Type B pancreatic cell (in vitro differentiated cells): ENCODE results near the gene HSD17B13. TPM values are rescaled to one million over a fixed set of nuclear protein-coding genes. Genes with fewer than 3 reads are reported as not detected.

ENCODE experiments used
- DNase-seq: peaks from one replicate; pipeline ENCODE4 v3.0.0; 2021; ENCODE audit warnings: mixed read lengths; ENCODE audit not compliant: unreplicated experiment; ENCODE audit errors: extremely low spot score
- H3K27ac Mint-ChIP-seq: 2 replicates; pipeline ENCODE4 v1.8.0; 2021; ENCODE audit warnings: mild to moderate bottlenecking, mixed read lengths
- H3K27me3 Mint-ChIP-seq: 2 replicates; pipeline ENCODE4 v1.8.0; 2021; ENCODE audit warnings: mixed read lengths
- H3K36me3 Mint-ChIP-seq: 2 replicates; pipeline ENCODE4 v1.8.0; 2021; ENCODE audit warnings: mixed read lengths
- H3K4me1 Mint-ChIP-seq: one replicate; pipeline ENCODE4 v1.8.0; 2021; ENCODE audit warnings: mixed read lengths; ENCODE audit not compliant: unreplicated experiment
- H3K4me3 Mint-ChIP-seq: 2 replicates; pipeline ENCODE4 v1.8.0; 2021; ENCODE audit warnings: mild to moderate bottlenecking, mixed read lengths
- H3K9me3 Mint-ChIP-seq: 2 replicates; pipeline ENCODE4 v1.8.0; 2021; ENCODE audit warnings: mixed read lengths
- total RNA-seq: library from RNA; stranded (reverse); gene quantifications from 2 replicates; pipeline ENCODE4 v1.2.1, GENCODE V29; 2021; ENCODE audit warnings: low replicate concordance
- TF ChIP-seq, protein P1 (sequence below): fragments of 200-600 bp; sonication (generic); conservative IDR thresholded peaks from 2 replicates; pipeline ENCODE4 v1.5.0; 2021; ENCODE audit warnings: antibody characterized with exemption, mild to moderate bottlenecking

HSD17B13 gene
- total RNA-seq, 1 donor from 2014 or later, result 0.17 TPM

DNA sequence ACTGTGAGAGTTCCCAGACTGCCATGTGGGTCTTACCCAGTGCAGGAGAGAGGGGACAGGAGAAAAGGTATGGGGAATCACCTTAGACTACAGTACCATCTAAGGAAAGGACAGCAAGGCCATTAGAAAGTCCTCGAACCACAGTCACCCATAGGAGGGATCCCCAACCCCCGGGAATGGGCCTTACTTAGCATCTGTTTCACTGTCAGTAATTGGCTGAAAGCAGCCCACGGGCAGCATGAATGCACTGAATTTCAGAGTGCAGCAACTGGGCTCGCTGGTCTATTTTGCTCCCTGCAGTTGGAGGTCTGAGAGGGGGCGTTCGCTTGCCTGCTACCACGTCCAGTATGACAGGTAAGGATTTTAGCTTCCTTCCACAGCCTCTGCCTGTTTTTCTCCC, 51.9 kb downstream of the HSD17B13 start:
- Mint-ChIP-seq H3K9me3 (no peaks in the 10 kb centered on the region), H3K4me3 (no peak overlapping the region), H3K4me1 (peaks cover 5% of the 10 kb centered on the region), H3K36me3 (no peaks in the 10 kb centered on the region), H3K27ac (no peak overlapping the region), H3K27me3 (peaks cover 8% of the 10 kb centered on the region)
- DNase-seq, result no peak
- TF ChIP-seq, protein P1, sequence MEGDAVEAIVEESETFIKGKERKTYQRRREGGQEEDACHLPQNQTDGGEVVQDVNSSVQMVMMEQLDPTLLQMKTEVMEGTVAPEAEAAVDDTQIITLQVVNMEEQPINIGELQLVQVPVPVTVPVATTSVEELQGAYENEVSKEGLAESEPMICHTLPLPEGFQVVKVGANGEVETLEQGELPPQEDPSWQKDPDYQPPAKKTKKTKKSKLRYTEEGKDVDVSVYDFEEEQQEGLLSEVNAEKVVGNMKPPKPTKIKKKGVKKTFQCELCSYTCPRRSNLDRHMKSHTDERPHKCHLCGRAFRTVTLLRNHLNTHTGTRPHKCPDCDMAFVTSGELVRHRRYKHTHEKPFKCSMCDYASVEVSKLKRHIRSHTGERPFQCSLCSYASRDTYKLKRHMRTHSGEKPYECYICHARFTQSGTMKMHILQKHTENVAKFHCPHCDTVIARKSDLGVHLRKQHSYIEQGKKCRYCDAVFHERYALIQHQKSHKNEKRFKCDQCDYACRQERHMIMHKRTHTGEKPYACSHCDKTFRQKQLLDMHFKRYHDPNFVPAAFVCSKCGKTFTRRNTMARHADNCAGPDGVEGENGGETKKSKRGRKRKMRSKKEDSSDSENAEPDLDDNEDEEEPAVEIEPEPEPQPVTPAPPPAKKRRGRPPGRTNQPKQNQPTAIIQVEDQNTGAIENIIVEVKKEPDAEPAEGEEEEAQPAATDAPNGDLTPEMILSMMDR, result no peak

DNA sequence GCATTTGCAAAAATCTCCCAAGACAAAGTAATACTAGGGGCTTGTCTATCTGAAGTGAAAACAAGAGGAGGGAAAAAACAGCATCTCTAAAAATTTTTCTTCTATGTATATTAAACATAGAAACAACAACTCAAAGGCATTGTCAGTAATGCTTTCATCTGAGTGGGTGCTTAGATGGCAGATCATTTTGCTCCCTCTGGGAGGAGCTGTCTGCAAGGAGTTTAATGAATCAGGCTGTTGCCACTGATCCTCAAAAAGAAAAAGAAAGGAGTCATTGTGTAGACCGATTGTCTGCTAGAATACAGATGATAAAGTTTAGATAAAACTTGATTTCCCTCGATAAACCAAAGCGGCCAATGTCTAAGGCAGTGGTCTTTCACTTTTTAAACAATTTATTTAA, 52.5 kb downstream of the HSD17B13 start:
- H3K36me3 Mint-ChIP-seq, result no peaks in the 10 kb centered on the region
- no peak overlapping the region for H3K4me3 Mint-ChIP-seq
- peaks cover 5% of the 10 kb centered on the region for H3K4me1 Mint-ChIP-seq
- H3K27ac Mint-ChIP-seq, result no peak overlapping the region
- H3K9me3 Mint-ChIP-seq, result no peaks in the 10 kb centered on the region
- TF ChIP-seq, protein P1, result peak; percentile 71
- no peak for DNase-seq
- H3K27me3 Mint-ChIP-seq, result peaks cover 8% of the 10 kb centered on the region

DNA sequence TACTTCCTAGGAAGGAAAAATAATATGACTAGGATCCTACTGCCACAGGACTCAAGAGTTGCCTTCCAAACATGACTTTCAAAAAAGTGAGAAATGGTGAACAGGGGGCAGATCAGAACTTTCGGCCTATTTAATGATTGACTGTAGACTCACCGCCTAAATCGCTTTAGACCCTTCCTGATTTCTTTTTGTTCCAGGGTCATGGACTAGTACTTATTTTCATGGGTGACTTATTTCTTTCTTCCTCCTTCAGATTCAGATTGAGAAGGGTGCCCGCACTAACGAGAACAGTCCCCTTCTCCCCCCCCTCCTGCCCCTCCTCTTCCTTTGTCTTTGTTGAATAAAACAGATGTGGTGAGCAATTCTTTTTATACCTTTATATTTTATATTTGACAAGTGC, 54.3 kb downstream of the HSD17B13 start:
- peaks cover 8% of the 10 kb centered on the region for H3K27me3 Mint-ChIP-seq
- H3K9me3 Mint-ChIP-seq, result no peaks in the 10 kb centered on the region
- no peak for DNase-seq
- H3K4me3 Mint-ChIP-seq, result no peak overlapping the region
- TF ChIP-seq, protein P1, result no peak
- peaks cover 5% of the 10 kb centered on the region for H3K4me1 Mint-ChIP-seq
- H3K36me3 Mint-ChIP-seq, result no peaks in the 10 kb centered on the region
- H3K27ac Mint-ChIP-seq, result no peak overlapping the region

DNA sequence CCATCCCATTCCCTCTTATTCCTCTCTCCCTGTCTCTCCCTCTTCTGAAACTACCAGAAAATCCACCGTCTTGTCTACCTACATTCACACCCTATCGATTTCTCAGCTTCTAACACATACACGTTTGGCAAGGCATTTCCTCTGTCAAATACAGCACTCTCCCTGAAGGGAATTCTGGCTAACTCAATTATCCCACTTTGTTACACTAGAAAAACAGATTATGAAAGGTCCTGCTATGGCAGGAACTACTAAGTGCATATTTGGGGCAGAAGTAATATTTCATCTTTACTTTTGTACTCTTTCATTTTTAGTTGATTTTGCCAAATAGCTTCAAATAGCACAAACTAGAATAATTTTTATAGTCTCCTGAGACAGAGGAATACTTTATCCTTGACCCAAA, 55.7 kb downstream of the HSD17B13 start:
- Mint-ChIP-seq H3K9me3 (no peaks in the 10 kb centered on the region), H3K4me3 (no peak overlapping the region), H3K27me3 (peaks cover 5% of the 10 kb centered on the region), H3K36me3 (no peaks in the 10 kb centered on the region), H3K4me1 (peaks cover 5% of the 10 kb centered on the region), H3K27ac (no peak overlapping the region)
- TF ChIP-seq, protein P1, result no peak
- no peak for DNase-seq

DNA sequence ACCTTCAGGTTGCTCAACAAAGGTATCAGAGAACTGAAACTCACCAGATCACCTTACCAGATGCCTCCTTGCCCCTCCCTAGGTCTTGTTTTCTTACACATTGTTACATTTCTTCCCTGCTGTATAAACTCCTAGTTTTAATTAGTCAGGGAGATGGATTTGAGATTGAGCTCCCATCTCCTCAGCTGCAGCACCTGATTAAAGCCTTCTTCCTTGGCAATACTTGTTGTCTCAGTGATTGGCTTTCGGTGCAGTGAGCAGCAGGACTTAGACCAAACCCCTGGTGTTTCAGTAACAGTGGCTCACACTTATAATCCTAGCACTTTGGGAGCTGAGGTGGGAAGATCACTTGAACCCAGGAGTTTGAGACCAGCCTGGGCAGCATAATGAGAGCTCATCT, 59.8 kb downstream of the HSD17B13 start:
- TF ChIP-seq, protein P1, result no peak
- Mint-ChIP-seq H3K4me1 (peaks cover 5% of the 10 kb centered on the region), H3K27me3 (no peaks in the 10 kb centered on the region), H3K9me3 (no peaks in the 10 kb centered on the region), H3K36me3 (no peaks in the 10 kb centered on the region), H3K27ac (no peak overlapping the region), H3K4me3 (no peak overlapping the region)
- no peak for DNase-seq

DNA sequence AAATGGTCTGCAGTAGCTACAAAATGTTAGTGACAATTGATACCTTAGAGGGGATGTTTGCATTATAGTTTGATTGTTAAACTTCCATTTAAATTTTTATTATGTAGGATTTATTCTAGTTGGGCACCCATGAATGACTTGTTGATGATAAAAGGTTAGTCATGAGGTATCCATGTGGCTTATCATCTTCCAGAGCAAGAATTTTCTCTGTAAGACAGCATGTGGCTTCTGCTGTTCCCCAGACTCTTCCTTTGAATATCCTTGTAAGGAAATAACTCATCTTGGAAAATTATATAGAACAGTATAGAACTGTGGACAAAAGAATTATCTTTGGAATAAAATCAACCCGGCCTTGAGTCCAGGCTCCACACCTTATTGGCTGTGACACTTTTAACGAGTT, 62.2 kb downstream of the HSD17B13 start:
- Mint-ChIP-seq H3K27ac (no peak overlapping the region), H3K27me3 (no peaks in the 10 kb centered on the region), H3K4me3 (no peak overlapping the region), H3K4me1 (no peaks in the 10 kb centered on the region), H3K9me3 (peaks cover 5% of the 10 kb centered on the region), H3K36me3 (no peaks in the 10 kb centered on the region)
- DNase-seq, result no peak
- TF ChIP-seq, protein P1, result no peak
